Endothelial cell (in vitro differentiated cells): ENCODE results near the gene TTC34. TPM values are rescaled to one million over a fixed set of nuclear protein-coding genes. Genes with fewer than 3 reads are reported as not detected.

Experiments
- DNase-seq: peaks from one replicate; pipeline ENCODE4 v3.0.0; 2021; ENCODE audit warnings: low spot score
- H3K27ac Mint-ChIP-seq: one replicate; pipeline ENCODE4 v1.8.0; 2021; ENCODE audit warnings: mixed read lengths, inconsistent platforms; ENCODE audit not compliant: unreplicated experiment
- H3K27me3 Mint-ChIP-seq: one replicate; pipeline ENCODE4 v1.8.0; 2021; ENCODE audit warnings: mild to moderate bottlenecking, moderate library complexity, mixed read lengths, inconsistent platforms; ENCODE audit not compliant: unreplicated experiment
- H3K36me3 Mint-ChIP-seq: one replicate; pipeline ENCODE4 v1.8.0; 2021; ENCODE audit warnings: mild to moderate bottlenecking, low read depth, mixed read lengths, inconsistent platforms; ENCODE audit not compliant: unreplicated experiment
- H3K4me1 Mint-ChIP-seq: one replicate; pipeline ENCODE4 v1.8.0; 2021; ENCODE audit warnings: mild to moderate bottlenecking, mixed read lengths, inconsistent platforms; ENCODE audit not compliant: unreplicated experiment
- H3K4me3 Mint-ChIP-seq: one replicate; pipeline ENCODE4 v1.8.0; 2021; ENCODE audit warnings: mild to moderate bottlenecking, mixed read lengths, inconsistent platforms; ENCODE audit not compliant: unreplicated experiment
- H3K9me3 Mint-ChIP-seq: one replicate; pipeline ENCODE4 v1.8.0; 2021; ENCODE audit warnings: mixed read lengths, inconsistent platforms; ENCODE audit not compliant: unreplicated experiment
- CTCF ChIP-seq: fragments of 200-600 bp; sonication (generic); IDR thresholded peaks from one replicate; pipeline ENCODE4 v1.5.0; 2021; ENCODE audit warnings: antibody characterized with exemption; ENCODE audit not compliant: unreplicated experiment
- total RNA-seq: library from RNA; stranded (reverse); fragmentation: NEBNext Ultra II Directional; extraction: Animal tissue kit (Norgen Biotek cat#: 25700); gene quantifications from one replicate; pipeline ENCODE4 v1.2.1, GENCODE V29; 2021; ENCODE audit not compliant: unreplicated experiment

Gene TTC34
- total RNA-seq, 1 donor from 2014 or later = 0.82 TPM

DNA sequence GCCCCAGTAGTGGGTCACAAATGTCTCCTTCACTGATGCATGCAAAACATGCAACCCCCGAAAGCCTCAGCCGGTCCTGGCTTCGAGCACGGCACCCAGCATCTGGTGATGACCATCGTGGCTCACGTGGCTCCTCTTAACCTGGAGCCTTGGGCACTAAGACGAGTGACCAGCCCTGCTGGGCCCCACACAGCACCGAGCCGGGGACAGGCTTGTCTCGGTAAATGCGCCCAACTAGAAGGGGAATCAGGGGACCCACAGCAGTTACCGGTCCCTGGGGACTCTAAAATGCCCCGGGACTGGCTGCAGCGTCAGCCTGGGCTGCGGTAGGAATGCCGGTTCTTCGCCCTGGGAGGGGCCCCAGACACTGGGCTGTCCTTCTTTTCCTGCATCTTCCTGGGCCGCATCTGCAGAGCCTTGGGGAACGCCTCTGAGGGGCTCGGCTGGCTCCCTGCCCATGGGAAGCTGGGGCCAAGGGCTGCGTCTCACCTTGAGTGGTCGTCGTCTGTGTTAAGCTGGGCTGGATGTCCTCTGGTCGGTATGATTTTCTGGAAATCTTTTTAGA is 13.1 kb upstream of the TTC34 start:
- Mint-ChIP-seq H3K4me1 (no peaks in the 10 kb centered on the region), H3K9me3 (peaks cover 5% of the 10 kb centered on the region), H3K36me3 (peaks cover 14% of the 10 kb centered on the region), H3K27ac (no peak overlapping the region), H3K27me3 (peaks cover 10% of the 10 kb centered on the region), H3K4me3 (no peak overlapping the region)
- DNase-seq = no peak
- no peak for TF ChIP-seq CTCF

GRCh38 chr1:2812939-2813653 is 11.6 kb upstream of the TTC34 start:
- no peak for TF ChIP-seq CTCF
- H3K27ac Mint-ChIP-seq = no peak overlapping the region
- H3K27me3 Mint-ChIP-seq = peaks cover 8% of the 10 kb centered on the region
- peaks cover 6% of the 10 kb centered on the region for H3K36me3 Mint-ChIP-seq
- no peaks in the 10 kb centered on the region for H3K9me3 Mint-ChIP-seq
- no peak overlapping the region for H3K4me3 Mint-ChIP-seq
- DNase-seq = no peak
- no peaks in the 10 kb centered on the region for H3K4me1 Mint-ChIP-seq

DNA sequence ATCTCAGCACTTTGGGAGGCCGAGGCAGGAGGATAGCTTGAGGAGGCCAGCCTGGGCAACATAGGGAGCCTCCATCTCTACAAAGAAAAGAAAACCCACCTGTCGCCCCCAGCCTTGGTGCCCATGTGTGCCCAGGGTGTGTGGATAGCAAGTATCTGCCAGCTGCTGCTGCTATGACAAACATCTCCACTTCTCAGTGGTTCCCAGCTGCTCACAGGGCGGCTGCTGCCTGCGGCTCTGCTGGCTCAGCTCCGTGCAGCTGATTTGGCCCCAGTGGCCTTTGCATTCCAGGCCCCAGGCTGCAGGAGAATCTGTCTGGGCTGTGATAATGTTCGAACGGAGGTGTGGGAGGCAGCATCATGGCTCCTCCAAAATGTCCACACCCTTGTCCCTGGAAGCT is 10.6 kb upstream of the TTC34 start:
- peaks cover 10% of the 10 kb centered on the region for H3K27me3 Mint-ChIP-seq
- H3K36me3 Mint-ChIP-seq = peaks cover 7% of the 10 kb centered on the region
- no peak for DNase-seq
- H3K4me1 Mint-ChIP-seq = no peaks in the 10 kb centered on the region
- H3K27ac Mint-ChIP-seq = no peak overlapping the region
- no peak overlapping the region for H3K4me3 Mint-ChIP-seq
- no peak for TF ChIP-seq CTCF
- peaks cover under 1% of the 10 kb centered on the region for H3K9me3 Mint-ChIP-seq

- Mint-ChIP-seq H3K4me1 (no peaks in the 10 kb centered on the region), H3K27me3 (peaks cover 11% of the 10 kb centered on the region), H3K27ac (no peak overlapping the region), H3K36me3 (peaks cover 9% of the 10 kb centered on the region), H3K4me3 (no peak overlapping the region), H3K9me3 (peaks cover 4% of the 10 kb centered on the region)
- TF ChIP-seq CTCF = no peak
- DNase-seq = no peak
Observed at GRCh38 chr1:2811533-2811918, 10.0 kb upstream of the TTC34 start.

GRCh38 chr1:2810899-2811532 is 9.5 kb upstream of the TTC34 start:
- H3K36me3 Mint-ChIP-seq = peaks cover 9% of the 10 kb centered on the region
- H3K4me3 Mint-ChIP-seq = no peak overlapping the region
- peaks cover 13% of the 10 kb centered on the region for H3K27me3 Mint-ChIP-seq
- no peak for TF ChIP-seq CTCF
- DNase-seq = no peak
- no peaks in the 10 kb centered on the region for H3K4me1 Mint-ChIP-seq
- H3K27ac Mint-ChIP-seq = no peak overlapping the region
- H3K9me3 Mint-ChIP-seq = peaks cover 4% of the 10 kb centered on the region
